NCI-H524 treated with DMSO at 0.1 percent for 48 hours (cell line): ENCODE data around the gene GNAS.
"Not testable (repeated sequence)": the region's sequence is repeated elsewhere in the genome, so short reads cannot be mapped to it uniquely, and the experiment has no call there.

Experiments
- DNase-seq: peaks from one replicate; lab custom pipeline; 2025; lab: John Stamatoyannopoulos, UW

GNAS gene

GRCh38 chr20:58927490-58928061 is 75.1 kb downstream of the GNAS start:
- DNase-seq = no peak

DNA sequence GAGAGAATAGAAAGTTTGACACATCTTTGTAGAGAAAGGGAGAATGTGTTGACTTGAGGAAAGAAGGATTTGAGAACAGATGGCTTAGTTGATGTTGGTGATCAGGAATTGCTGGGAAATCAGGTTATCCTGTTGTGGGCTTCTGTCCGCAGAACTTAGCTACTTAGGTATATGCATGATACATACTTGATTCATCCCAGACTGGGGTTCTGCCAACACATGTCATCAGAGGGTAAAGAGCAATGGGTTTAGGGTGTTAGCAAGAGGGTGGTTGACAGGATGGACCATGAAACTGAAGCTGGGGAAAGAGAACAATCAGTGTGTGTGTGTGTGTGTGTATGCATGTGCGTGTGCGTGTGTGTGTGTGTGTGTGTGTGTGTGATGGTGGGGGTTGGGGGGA is 78.0 kb downstream of the GNAS start:
- DNase-seq = no peak

GRCh38 chr20:58932170-58932569 is 79.7 kb downstream of the GNAS start:
- DNase-seq = no peak

- no peak for DNase-seq
These were observed 85.6 kb downstream of the GNAS start for GRCh38 chr20:58938078-58938477.

DNA sequence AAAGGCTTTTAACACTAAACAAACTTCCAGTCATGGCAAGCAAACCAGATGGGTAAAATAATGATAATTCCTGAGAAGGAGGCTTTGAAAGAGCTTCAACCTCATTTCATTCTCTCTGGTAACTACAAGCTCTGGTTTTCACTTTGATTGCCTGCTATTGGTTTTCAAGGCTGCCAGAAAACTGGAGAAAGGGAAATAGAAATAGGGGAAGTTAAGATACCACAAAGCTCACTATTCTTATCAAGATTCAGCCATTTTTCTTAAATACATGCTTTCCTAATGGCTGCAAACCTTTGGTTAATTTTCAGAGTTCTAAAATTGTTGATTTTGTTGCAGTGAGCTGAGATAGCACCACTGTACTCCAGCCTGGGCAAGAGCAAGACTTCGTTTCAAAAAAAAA is 86.0 kb downstream of the GNAS start:
- DNase-seq = no peak

GRCh38 chr20:58941471-58941870 is 89.0 kb downstream of the GNAS start:
- no peak for DNase-seq

DNA sequence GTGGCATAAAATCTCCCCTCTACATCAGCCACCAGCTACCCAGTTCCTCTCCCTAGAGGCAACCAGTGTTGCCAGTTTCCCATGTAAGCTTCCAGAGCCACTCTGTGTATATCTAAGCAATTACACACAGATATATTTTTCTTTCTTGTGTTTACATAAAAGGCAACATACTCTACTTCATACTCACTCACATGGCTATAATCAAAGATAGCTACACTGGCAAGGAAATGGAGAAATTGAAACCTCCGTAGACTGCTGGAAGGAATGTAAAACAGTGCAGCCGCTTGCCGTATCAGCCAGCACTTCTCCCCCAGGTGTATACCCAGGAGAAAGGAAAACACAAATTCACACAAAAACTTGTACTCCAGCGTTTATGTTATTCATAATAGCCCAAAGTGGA is 90.0 kb downstream of the GNAS start:
- no peak for DNase-seq

DNA sequence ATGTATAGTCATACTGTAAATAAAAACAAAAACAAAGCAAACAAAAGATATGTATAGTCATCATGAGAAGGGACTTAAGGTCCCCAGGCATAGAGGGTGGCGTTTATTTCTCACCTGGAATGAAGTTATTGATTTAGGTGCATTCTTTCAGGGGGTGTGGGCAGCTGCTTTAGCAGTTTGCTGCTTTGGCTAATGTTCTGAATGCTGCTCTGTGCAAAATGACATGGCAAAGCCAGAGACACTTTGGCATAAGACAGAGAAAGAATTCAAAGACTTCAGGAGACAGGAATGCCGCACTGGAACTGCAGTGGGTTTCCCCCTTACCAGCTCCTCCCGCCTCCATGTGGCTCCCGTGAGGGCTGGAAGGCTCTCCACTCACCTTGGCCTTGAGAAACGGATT is 92.1 kb downstream of the GNAS start:
- DNase-seq = no peak

DNA sequence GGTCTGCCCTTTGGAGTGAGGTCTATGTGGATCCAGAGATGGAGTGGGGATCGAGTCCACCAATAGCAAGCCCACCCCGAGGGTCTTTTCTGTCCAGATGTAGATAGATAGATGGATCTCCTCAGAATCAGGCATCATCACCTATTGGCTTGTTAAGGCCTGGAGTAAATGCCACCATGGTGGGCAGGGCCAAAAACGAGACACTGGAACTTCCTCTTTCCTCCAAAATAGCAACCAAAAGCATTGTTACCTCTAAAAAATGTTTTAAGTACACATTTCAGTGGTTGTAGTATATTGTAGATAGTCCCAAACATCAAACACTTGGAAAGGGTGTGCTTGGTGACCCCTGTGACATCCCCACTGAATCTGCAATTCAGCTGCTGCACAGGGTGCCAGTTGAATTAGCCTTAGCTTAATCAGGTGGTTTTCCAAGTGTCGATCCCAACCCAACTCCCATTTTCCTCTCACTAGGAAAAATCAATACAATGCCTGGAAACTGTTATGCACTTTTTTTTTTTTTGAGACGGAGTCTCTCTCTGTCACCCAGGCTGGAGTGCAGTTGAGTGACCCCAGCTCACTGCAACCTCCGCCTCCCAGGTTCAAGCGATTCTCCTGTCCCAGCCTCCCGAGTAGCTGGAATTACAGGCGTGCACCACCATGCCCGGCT is 93.6 kb downstream of the GNAS start:
- no peak for DNase-seq

DNA sequence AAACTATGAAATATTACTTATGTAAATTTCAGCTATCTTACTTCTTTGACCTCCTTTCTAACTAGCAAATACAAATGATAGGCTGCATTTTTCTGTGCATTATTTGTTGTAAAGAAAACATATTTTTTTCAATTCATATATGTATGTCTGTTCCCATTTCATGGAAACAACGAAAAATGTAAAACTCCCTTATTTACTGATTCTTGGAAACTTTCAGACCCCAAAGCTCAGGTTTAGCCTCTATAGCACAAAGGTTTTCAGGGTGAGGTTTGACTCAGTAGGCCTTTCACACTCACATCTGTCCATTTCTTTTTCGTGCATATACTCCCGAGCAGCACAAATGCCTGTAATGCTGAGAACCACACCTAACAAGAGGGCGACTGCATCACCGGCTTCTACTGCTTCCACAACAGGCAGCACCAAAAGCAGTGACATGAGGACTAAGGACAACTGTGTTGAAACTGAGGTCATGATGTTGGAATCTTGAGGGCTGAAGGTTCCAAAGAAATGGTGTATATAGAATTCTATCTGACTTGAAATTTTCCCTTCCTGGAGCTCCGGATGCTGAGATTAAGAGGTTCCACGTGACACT is 95.4 kb downstream of the GNAS start:
- not testable (repeated sequence) for DNase-seq

- no peak for DNase-seq
These were observed 98.1 kb downstream of the GNAS start for GRCh38 chr20:58950603-58951002.

- DNase-seq = no peak
These were observed 100.5 kb downstream of the GNAS start for GRCh38 chr20:58953050-58953449.

DNA sequence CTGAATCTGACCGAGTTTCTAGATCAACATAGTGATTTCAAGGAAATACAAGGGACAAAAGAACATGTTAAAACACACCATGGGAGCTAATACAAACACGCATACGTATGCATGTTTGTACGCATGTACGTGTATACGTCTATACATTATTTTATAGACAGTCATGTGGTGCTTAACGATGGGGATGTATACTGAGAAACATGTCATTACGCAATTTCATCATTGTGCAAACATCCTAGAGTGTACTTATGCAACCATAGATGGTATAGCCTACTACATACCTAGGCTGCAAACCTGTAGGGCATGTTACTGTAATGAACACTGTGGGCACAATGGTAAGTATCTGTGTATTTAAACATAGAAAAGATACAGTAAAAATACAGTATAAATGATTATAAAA is 103.6 kb downstream of the GNAS start:
- no peak for DNase-seq

- no peak for DNase-seq
These were observed 107.1 kb downstream of the GNAS start for GRCh38 chr20:58959652-58960051.
